Adipocyte (in vitro differentiated cells): Measurements from ENCODE around the gene IQCH.

Experiments used
- DNase-seq: peaks from one replicate; pipeline ENCODE4 v3.0.0-alpha.2; 2015; ENCODE audit warnings: low read depth
- H3K27me3 ChIP-seq: replicated peaks from 2 replicates; pipeline ENCODE4 v1.7.0; 2013; ENCODE audit warnings: mild to moderate bottlenecking, low read length, moderate library complexity; ENCODE audit not compliant: control insufficient read depth, insufficient read depth
- H3K36me3 ChIP-seq: 2 replicates; pipeline ENCODE4 v1.7.0; 2013; ENCODE audit warnings: low read length, mild to moderate bottlenecking, moderate library complexity; ENCODE audit not compliant: control insufficient read depth, insufficient read depth, severe bottlenecking
- H3K4me1 ChIP-seq: 2 replicates; pipeline ENCODE4 v1.7.0; 2013; ENCODE audit warnings: mild to moderate bottlenecking, low read length, moderate library complexity; ENCODE audit not compliant: control insufficient read depth, insufficient read depth
- H3K4me3 ChIP-seq: 2 replicates; pipeline ENCODE4 v1.7.0; 2013; ENCODE audit warnings: mild to moderate bottlenecking, low read length, moderate library complexity
- H3K9ac ChIP-seq: 2 replicates; pipeline ENCODE4 v1.7.0; 2013; ENCODE audit warnings: mild to moderate bottlenecking, low read length, moderate library complexity
- H3K9me3 ChIP-seq: 2 replicates; pipeline ENCODE4 v1.7.0; 2013; ENCODE audit warnings: mild to moderate bottlenecking, low read length, moderate library complexity; ENCODE audit not compliant: control insufficient read depth

IQCH gene

DNA sequence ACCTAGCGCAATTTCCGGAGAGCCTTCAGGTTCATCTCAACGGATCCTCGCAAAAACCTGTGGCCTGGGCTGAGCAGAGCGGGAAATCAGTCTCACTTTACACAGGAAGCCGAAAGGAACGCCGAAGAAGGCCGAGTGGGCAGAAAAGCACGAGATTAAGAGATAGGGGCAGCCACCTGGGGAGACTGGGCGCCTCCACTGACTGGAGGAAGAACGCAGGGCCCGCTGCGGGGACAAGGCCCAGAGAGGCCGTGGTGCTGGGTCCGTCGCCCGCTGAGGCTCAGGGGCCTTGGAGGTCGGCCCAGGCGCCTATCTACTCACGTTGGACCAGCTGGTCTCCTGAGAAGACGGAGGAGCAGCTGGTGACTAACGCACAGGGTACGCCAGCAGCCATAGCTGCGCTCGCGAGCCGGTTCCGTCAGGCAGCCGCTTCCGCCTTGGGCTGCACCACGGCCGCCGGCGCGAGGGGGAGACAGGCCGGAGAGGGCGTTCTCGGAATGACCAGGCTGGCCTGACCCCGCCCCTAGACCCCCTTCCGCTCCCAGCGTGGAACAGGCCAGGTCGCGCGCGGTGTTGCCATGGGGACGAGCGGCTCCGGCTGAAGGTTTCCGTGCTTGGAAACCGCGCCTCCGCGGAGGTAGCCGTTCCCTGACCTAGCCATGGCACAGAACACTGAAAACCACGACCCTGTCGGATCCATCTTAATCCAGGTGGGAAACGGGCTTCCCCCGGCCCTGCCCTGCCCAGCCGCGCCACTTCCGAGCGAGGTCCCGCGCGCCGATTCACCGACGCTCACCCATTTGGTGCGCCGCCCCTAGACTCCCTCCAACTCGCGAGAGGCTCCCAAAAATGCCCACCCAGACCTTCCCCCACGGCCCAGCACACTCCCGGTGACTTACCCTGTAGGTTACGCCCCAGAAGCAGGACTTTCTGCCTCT, at the start of gene IQCH, which contains the start of gene AAGAB:
IQCH (plus strand) TSS at position 549 of the 938 bp plus-strand sequence; CDS start at position 660, 111 bp downstream.
AAGAB (minus strand) TSS at position 424 of the 938 bp plus-strand sequence; CDS start at position 394, 30 bp downstream.
- no peaks in the 10 kb centered on the region for H3K36me3 ChIP-seq

DNA sequence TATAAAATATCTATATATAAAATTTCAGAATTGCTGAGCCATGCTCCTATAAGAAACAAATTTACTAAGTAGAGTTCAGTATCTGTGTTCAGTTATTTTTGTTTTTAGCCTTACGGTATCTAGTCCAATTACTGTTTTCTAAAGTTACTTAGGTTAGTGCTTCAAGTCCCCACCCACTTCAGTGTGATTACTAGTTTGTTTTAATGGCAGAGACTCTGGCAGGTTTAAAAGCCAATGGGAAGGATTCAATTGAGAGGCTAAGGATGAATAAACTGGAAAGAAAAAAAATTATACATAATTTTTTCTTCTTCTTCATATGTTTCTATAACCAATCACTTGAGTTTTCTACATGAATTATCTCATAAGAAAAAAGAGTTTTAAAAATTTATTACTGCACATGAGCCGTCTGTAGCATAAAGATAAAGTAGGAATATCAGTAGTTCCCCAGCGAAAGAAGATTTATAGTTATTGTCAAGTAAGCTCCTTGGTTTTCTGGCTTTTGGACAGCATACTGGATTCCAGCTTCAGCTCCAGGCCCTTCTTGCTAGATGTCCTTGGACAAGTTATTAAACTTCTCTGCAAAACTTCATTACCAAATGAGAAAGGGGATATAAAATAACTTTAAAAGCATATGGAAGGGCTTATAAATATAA, 46.9 kb upstream of the IQCH start:
- Histone ChIP-seq H3K27me3 (no peaks in the 10 kb centered on the region), H3K9ac (no peak overlapping the region), H3K36me3 (peaks cover 57% of the 10 kb centered on the region), H3K4me1 (no peaks in the 10 kb centered on the region), H3K4me3 (no peak overlapping the region), H3K9me3 (no peaks in the 10 kb centered on the region)
- no peak for DNase-seq

More for the DNA sequence above, at the start of gene IQCH, which contains the start of gene AAGAB:
- Histone ChIP-seq H3K9ac (peak within 1 kb of the TSS; percentile 90), H3K4me1 (peaks cover 8% of the 10 kb centered on the region), H3K27me3 (no peaks in the 10 kb centered on the region), H3K9me3 (no peaks in the 10 kb centered on the region), H3K4me3 (peak within 1 kb of the TSS; percentile 93)
- DNase-seq: peak; percentile 98

DNA sequence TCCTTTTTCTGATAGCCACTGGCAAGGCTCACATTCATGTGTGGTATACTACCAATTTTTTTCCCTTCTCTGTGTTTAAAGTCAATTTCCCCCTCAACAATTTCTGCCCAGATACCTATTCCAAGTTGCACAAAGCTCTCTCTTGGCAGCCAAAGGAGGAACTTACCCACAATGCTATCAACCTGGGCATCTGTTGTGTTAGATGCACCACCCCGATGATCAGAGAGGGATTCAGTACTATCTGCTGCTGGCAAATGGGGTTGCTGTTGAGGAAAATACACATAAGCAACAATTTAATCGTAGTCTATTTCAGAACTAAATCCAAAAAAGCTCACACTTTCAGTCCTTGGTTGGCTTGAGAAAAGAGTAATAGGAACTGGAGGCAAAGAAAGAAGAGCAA, 46.2 kb upstream of the IQCH start:
- H3K9ac ChIP-seq: no peak overlapping the region
- H3K9me3 ChIP-seq: no peaks in the 10 kb centered on the region
- DNase-seq: no peak
- H3K4me3 ChIP-seq: no peak overlapping the region
- peaks cover 50% of the 10 kb centered on the region for H3K36me3 ChIP-seq
- H3K27me3 ChIP-seq: no peaks in the 10 kb centered on the region
- H3K4me1 ChIP-seq: no peaks in the 10 kb centered on the region

DNA sequence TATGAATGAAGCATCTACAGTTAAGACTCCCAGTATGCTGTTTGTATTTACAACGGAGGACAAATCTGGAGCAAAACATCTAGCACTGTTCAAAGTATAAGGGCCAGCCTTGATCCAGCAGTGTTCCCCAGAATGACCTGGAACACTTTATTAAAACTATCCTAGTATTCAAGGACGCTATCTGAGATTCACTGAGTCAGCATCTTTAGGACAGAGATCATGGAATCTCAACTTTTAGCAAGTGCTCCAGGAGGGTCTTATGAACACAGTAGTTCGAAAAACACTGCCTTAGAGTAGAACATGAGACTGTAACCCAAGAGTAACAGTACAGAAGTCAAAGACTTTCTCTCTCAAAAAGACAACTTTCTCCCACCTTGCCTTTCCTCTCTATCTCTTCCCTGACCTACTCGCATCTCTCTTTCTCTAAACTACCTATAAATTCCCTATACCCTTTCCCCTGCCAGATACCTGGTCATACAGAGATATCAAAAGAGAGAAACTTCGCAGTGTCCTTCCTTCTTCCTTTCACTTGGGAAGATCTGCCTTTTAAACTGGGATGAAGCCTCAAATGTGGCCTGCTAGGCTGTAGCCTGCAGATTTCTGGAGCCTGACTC, 43.9 kb upstream of the IQCH start:
- no peaks in the 10 kb centered on the region for H3K9me3 ChIP-seq
- H3K4me3 ChIP-seq: no peak overlapping the region
- no peak overlapping the region for H3K9ac ChIP-seq
- no peak for DNase-seq
- no peaks in the 10 kb centered on the region for H3K4me1 ChIP-seq
- peaks cover 32% of the 10 kb centered on the region for H3K36me3 ChIP-seq
- H3K27me3 ChIP-seq: no peaks in the 10 kb centered on the region

DNA sequence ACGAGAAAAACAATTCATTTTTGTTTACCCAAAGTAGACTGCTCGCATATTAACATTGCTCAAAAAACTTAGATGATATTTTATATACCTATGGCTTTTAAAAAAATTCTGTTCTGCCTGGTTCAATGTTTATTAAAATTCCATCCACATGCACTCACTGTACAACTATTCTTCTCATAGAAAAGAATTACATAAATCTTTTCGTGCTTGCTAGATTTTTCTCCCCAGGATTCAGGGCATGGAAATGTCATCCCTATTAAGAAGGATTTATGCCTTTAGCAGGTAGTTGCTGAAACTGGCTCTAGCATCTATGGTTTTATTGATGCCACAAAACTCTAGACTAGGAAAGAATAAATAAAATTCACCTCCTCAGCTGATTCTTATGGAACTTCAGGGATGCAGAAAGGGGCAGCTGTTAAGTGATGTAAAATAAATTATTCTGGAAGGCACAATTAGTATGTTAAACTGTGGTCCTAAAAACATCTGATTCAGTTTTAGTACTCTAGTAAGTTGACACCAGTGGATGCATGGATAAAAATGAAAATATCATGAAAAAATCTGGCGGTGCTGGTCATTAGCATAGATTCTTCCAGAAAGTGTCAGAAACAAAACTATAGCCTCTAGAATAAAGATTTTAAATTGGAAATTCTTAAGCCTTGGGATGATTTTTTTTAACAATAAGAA, 41.8 kb upstream of the IQCH start:
- Histone ChIP-seq H3K36me3 (peaks cover 16% of the 10 kb centered on the region), H3K4me3 (no peak overlapping the region), H3K27me3 (no peaks in the 10 kb centered on the region), H3K9me3 (no peaks in the 10 kb centered on the region), H3K9ac (no peak overlapping the region), H3K4me1 (no peaks in the 10 kb centered on the region)
- peak; percentile 35 for DNase-seq

DNA sequence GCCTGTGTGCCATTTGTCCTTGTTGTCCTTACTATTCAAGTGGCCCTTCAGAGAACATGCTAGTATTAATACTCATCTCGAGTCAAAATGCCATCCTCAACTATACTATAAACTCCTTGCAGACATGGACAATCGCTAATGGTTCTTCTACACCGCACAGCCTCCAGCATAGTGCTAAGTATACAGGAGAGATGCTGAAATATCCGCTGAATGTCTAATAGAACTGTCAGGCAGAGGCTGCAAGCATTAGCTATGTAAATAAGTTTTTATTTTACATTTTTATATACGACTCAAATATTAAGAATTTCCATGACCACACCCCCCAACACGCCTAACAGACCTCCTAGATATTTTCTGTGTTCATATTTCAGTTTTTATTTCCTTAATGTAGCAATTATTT, 39.5 kb upstream of the IQCH start:
- no peaks in the 10 kb centered on the region for H3K27me3 ChIP-seq
- H3K9ac ChIP-seq: no peak overlapping the region
- H3K4me1 ChIP-seq: no peaks in the 10 kb centered on the region
- H3K9me3 ChIP-seq: no peaks in the 10 kb centered on the region
- DNase-seq: no peak
- H3K4me3 ChIP-seq: no peak overlapping the region
- peaks cover under 1% of the 10 kb centered on the region for H3K36me3 ChIP-seq

DNA sequence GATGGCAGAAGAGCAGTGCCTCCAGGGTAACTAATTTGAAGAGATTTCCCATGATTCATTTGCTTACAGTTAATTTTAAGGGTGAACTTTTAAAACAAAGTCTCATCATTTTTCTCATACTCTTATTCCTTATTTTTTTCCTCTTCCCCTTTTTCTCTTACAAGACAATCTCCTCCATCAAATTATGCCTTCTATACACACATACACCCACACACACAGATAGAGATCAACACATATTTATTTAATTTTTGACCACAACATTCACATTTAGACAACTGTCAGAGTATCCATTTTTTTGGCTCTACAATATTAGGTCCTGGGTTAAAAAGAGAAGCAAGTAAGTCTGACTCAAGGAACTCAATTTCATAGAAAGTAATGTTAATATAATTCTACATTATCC, 37.7 kb upstream of the IQCH start:
- no peaks in the 10 kb centered on the region for H3K27me3 ChIP-seq
- H3K4me1 ChIP-seq: no peaks in the 10 kb centered on the region
- H3K9ac ChIP-seq: no peak overlapping the region
- no peaks in the 10 kb centered on the region for H3K9me3 ChIP-seq
- H3K36me3 ChIP-seq: peaks cover 4% of the 10 kb centered on the region
- no peak overlapping the region for H3K4me3 ChIP-seq
- DNase-seq: no peak

DNA sequence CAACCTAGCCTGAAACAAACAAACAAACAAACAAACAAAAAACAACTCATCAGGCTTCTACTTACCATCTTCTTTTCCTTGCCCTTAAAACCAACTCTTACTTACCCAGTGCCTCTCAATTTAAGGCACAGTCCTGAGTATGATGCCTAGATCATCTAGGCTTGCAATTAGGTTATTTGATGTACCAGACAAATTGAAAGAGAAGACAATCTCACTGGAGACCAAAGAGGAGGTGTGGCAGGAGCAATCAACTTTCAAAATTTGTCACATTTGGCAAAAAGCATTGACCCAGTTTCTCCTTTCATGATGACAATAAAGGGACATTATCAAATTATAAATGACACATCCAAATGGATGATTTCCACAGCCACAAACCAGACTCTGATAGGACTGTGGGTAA, 36.2 kb upstream of the IQCH start:
- peaks cover 4% of the 10 kb centered on the region for H3K36me3 ChIP-seq
- DNase-seq: no peak
- no peak overlapping the region for H3K9ac ChIP-seq
- no peaks in the 10 kb centered on the region for H3K27me3 ChIP-seq
- H3K9me3 ChIP-seq: no peaks in the 10 kb centered on the region
- no peaks in the 10 kb centered on the region for H3K4me1 ChIP-seq
- no peak overlapping the region for H3K4me3 ChIP-seq

DNA sequence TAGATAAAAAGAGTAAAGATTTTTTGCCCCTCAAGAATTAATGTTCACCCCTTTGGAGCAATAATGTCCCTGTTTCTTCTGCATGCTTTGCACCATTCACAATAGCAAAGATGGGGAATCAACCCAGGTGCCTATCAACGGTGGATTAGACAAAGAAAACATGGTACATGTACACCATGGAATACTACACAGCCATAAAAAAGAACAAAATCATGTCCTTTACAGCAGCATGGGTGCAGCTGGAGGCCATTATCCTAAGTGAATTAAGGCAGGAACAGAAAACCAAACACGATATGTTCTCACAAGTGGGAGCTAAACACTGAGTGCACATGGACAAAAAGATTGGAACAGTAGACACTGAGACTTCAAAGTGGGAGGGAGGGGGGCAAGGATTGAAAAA, 35.3 kb upstream of the IQCH start:
- peaks cover 4% of the 10 kb centered on the region for H3K36me3 ChIP-seq
- no peak overlapping the region for H3K9ac ChIP-seq
- no peak for DNase-seq
- no peaks in the 10 kb centered on the region for H3K9me3 ChIP-seq
- no peaks in the 10 kb centered on the region for H3K27me3 ChIP-seq
- no peaks in the 10 kb centered on the region for H3K4me1 ChIP-seq
- no peak overlapping the region for H3K4me3 ChIP-seq

DNA sequence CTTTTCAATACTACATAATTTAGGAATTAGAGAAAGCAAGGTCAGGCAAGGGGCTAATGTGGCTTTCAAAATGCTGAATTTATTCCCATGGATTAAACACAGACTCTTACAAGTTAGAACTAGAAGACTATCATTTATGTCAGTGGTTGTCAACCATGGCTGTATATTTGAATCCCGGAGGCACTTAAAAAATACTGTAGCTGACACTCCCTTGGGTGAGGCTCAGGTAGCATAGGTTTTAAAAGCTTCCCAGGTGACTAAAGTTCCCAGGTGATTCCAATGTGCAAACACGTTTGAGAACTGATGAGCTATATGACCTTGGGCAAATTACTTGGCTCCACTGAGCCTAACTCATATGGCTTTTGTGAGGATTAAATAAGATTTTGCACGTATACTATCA, 29.7 kb upstream of the IQCH start:
- Histone ChIP-seq H3K4me1 (peaks cover 17% of the 10 kb centered on the region), H3K9ac (no peak overlapping the region), H3K27me3 (no peaks in the 10 kb centered on the region), H3K4me3 (no peak overlapping the region), H3K36me3 (peaks cover 19% of the 10 kb centered on the region), H3K9me3 (no peaks in the 10 kb centered on the region)
- no peak for DNase-seq

DNA sequence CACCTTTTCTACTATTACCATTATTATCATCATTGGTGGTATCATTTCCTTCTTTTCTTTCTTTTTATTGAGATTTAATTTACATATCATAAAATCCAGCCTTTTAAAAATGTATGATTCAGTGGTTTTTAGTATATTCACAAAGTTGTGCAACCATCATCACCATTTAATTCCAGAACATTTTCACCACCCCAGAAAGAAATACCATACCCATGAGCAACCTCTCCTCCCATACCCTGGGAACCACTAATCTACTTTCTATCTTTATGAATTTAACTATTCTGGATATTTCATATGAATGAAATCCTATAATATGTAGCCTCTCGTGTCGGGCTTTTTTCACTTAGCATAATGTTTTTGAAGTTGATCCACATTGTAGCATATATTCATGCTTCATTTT, 29.2 kb upstream of the IQCH start:
- no peaks in the 10 kb centered on the region for H3K27me3 ChIP-seq
- peak overlapping the region; percentile 50 for H3K4me3 ChIP-seq
- H3K36me3 ChIP-seq: peaks cover 21% of the 10 kb centered on the region

More for the DNA sequence above, 29.2 kb upstream of the IQCH start:
- Histone ChIP-seq H3K9me3 (no peaks in the 10 kb centered on the region), H3K9ac (no peak overlapping the region), H3K4me1 (peaks cover 17% of the 10 kb centered on the region)
- peak; percentile 82 for DNase-seq
